HuH-7.5 (cell line): Measurements from ENCODE around the gene SARDH.
"Not testable (repeated sequence)": the region's sequence is repeated elsewhere in the genome, so short reads cannot be mapped to it uniquely, and the experiment has no call there.

Experiments
- DNase-seq: peaks from one replicate; pipeline ENCODE4 v3.0.0; 2011; ENCODE audit warnings: low spot score

SARDH gene

GRCh38 chr9:133759146-133759900 lies 21.2 kb upstream of the SARDH start:
- DNase-seq: no peak

- no peak for DNase-seq
Observed at GRCh38 chr9:133758228-133758627, 20.1 kb upstream of the SARDH start.

- DNase-seq: no peak
Observed at GRCh38 chr9:133754688-133755227, 16.6 kb upstream of the SARDH start.

- DNase-seq: no peak
Observed at GRCh38 chr9:133754187-133754586, 16.0 kb upstream of the SARDH start.

- DNase-seq: no peak
Observed at GRCh38 chr9:133752739-133753446, 14.7 kb upstream of the SARDH start.

- DNase-seq: no peak
Observed at GRCh38 chr9:133750982-133751649, 13.0 kb upstream of the SARDH start.

GRCh38 chr9:133747309-133747708 lies 9.2 kb upstream of the SARDH start:
- no peak for DNase-seq

GRCh38 chr9:133744528-133744927 lies 6.4 kb upstream of the SARDH start:
- not testable (repeated sequence) for DNase-seq

GRCh38 chr9:133742849-133743444 lies 4.8 kb upstream of the SARDH start:
- peak; percentile 88 for DNase-seq

GRCh38 chr9:133742251-133742650 lies 4.1 kb upstream of the SARDH start:
- DNase-seq: no peak

GRCh38 chr9:133741716-133742115 lies 3.6 kb upstream of the SARDH start:
- DNase-seq: no peak

- no peak for DNase-seq
Observed at GRCh38 chr9:133740911-133741310, 2.8 kb upstream of the SARDH start.

- DNase-seq: peak; percentile 83
Observed at GRCh38 chr9:133739408-133740280, 1.5 kb upstream of the SARDH start.

- DNase-seq: no peak
Observed at GRCh38 chr9:133738640-133739225, 581 bp upstream of the SARDH start.

- no peak for DNase-seq
Observed at GRCh38 chr9:133737071-133737773, 930 bp downstream of the SARDH start.

- no peak for DNase-seq
Observed at GRCh38 chr9:133735931-133736330, 2.2 kb downstream of the SARDH start.

GRCh38 chr9:133735415-133735775 lies 2.8 kb downstream of the SARDH start:
- DNase-seq: peak; percentile 67

GRCh38 chr9:133734590-133735414 lies 3.4 kb downstream of the SARDH start:
- DNase-seq: no peak

- DNase-seq: no peak
Observed at GRCh38 chr9:133733796-133734533, 4.2 kb downstream of the SARDH start.
